Retinal pigment epithelial cell (primary cell): ENCODE data around the gene SCRN1.

Experiments
- DNase-seq: peaks from one replicate; pipeline ENCODE4 v3.0.0-alpha.2; 2010; ENCODE audit warnings: low read depth
- H3K4me3 ChIP-seq: 2 replicates; pipeline ENCODE4 v1.5.1; 2011; ENCODE audit warnings: mild to moderate bottlenecking, low read length, control low read depth, moderate library complexity
- TF ChIP-seq, protein P1 (sequence below): conservative IDR thresholded peaks from 2 replicates; pipeline ENCODE4 v1.5.1; 2011; ENCODE audit warnings: low read depth, low read length, control low read depth, inconsistent platforms

Gene SCRN1

GRCh38 chr7:30022991-30023390 is 33.4 kb upstream of the SCRN1 start:
- H3K4me3 ChIP-seq, result no peak overlapping the region
- TF ChIP-seq, protein P1, sequence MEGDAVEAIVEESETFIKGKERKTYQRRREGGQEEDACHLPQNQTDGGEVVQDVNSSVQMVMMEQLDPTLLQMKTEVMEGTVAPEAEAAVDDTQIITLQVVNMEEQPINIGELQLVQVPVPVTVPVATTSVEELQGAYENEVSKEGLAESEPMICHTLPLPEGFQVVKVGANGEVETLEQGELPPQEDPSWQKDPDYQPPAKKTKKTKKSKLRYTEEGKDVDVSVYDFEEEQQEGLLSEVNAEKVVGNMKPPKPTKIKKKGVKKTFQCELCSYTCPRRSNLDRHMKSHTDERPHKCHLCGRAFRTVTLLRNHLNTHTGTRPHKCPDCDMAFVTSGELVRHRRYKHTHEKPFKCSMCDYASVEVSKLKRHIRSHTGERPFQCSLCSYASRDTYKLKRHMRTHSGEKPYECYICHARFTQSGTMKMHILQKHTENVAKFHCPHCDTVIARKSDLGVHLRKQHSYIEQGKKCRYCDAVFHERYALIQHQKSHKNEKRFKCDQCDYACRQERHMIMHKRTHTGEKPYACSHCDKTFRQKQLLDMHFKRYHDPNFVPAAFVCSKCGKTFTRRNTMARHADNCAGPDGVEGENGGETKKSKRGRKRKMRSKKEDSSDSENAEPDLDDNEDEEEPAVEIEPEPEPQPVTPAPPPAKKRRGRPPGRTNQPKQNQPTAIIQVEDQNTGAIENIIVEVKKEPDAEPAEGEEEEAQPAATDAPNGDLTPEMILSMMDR, result no peak
- no peak for DNase-seq

DNA sequence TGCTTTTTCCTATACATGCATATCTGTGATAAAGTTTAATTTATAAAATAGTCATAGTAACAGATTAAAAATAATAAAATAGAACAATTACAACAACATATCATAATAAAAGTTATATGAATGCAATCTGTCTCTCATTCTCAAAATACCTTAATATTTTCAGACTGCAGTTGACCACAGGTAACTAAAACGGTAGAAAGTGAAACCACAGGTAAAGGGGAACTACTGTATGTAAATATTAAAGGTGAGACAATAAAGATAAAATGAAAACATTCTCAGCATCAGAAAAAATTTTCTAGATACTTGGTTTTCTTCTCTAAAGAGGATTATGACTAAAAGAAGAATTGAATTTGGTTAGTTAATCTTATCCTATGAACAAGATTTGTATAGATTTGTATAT is 30.9 kb upstream of the SCRN1 start:
- H3K4me3 ChIP-seq, result no peak overlapping the region
- TF ChIP-seq, protein P1, result no peak
- no peak for DNase-seq

DNA sequence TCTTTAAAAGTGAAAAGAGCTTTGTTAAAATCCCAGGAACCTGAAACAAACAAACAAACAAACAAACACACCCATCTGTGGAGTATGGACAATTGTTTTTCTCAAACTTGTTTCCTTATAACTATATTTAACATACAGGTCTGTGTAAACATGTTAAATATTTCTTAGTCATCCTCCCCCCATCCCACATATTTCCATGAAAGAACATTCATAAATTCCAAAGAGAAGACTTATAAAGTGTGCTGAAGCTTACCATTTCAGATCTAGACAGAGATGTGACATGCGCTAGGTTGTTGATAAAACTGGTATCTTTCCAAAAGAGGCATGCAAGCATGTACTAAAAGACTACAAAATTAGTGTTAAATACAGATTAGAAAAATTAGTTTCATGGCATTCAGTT is 30.4 kb upstream of the SCRN1 start:
- H3K4me3 ChIP-seq, result no peak overlapping the region
- TF ChIP-seq, protein P1, result no peak
- DNase-seq, result no peak

DNA sequence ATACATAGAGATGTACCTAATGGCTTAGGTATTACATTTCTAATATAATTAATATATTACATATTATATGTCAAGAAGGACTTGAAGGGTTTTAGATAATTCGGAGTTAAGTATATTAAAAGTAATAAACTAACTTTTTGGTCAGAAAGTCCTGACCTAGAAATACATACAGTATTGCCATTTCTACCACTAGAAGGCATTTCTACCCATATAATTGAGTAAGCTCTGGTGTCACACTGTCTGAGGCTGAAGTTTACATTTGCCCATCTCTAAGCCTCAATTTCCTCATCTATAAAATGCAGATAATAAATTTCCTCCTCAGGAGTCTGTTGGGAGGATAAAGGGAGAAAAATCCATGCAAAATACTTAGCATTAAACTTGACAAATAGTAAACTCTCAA is 29.8 kb upstream of the SCRN1 start:
- H3K4me3 ChIP-seq, result no peak overlapping the region
- TF ChIP-seq, protein P1, result no peak
- no peak for DNase-seq

GRCh38 chr7:30018451-30018850 is 28.9 kb upstream of the SCRN1 start:
- DNase-seq, result no peak
- TF ChIP-seq, protein P1, result no peak
- no peak overlapping the region for H3K4me3 ChIP-seq

- H3K4me3 ChIP-seq, result no peak overlapping the region
- TF ChIP-seq, protein P1, result no peak
- DNase-seq, result no peak
Measured at GRCh38 chr7:30012757-30013156, 23.2 kb upstream of the SCRN1 start.

DNA sequence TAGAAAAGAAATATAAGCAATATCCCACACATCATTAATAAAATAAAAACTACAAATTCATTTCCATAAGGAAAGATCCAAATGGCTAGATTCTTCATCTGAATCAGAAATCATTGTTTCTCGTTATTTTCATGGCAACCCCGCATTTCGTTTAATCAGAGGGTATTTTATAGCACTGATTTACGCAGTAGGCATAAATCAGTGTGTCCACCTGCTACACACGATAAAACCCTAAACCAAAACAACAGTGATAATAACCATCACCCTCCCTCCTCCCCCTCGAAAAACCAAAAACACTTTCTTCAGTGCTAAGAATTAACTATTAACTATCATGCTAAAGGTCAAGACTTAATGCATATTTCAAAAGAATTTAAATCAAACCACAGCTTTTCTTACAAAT is 20.4 kb upstream of the SCRN1 start:
- no peak for DNase-seq
- H3K4me3 ChIP-seq, result no peak overlapping the region
- TF ChIP-seq, protein P1, result no peak
